Activated CD8-positive, alpha-beta memory T cell treated with anti-CD3 and anti-CD28 coated beads, Interleukin-2, amount 50 U/mL, for 1 hour (primary cell): ENCODE data around the gene AGFG2.
"Not testable (repeated sequence)": the region's sequence is repeated elsewhere in the genome, so short reads cannot be mapped to it uniquely, and the experiment has no call there.

ENCODE experiments used
- DNase-seq: peaks from one replicate; pipeline ENCODE4 v3.0.0-alpha.2; 2020; ENCODE audit errors: extremely low read depth

AGFG2 gene

GRCh38 chr7:100552532-100552931 lies 13.5 kb downstream of the AGFG2 start:
- no peak for DNase-seq

- no peak for DNase-seq
Measured at GRCh38 chr7:100553032-100553431, 14.0 kb downstream of the AGFG2 start.

GRCh38 chr7:100555701-100556100 lies 16.7 kb downstream of the AGFG2 start:
- no peak for DNase-seq

- DNase-seq, result no peak
Measured at GRCh38 chr7:100556541-100556940, 17.5 kb downstream of the AGFG2 start.

- DNase-seq, result no peak
Measured at GRCh38 chr7:100559127-100559526, 20.1 kb downstream of the AGFG2 start.

GRCh38 chr7:100561491-100562194 lies 22.6 kb downstream of the AGFG2 start:
- no peak for DNase-seq

- DNase-seq, result no peak
Measured at GRCh38 chr7:100562195-100563099, 23.4 kb downstream of the AGFG2 start.

- no peak for DNase-seq
Measured at GRCh38 chr7:100563100-100563564, 24.1 kb downstream of the AGFG2 start.

- no peak for DNase-seq
Measured at GRCh38 chr7:100563809-100564400, 24.9 kb downstream of the AGFG2 start.

- DNase-seq, result not testable (repeated sequence)
Measured at GRCh38 chr7:100564405-100564804, 25.4 kb downstream of the AGFG2 start.

GRCh38 chr7:100565133-100565571 lies 26.1 kb downstream of the AGFG2 start:
- DNase-seq, result no peak

GRCh38 chr7:100566018-100566531 lies 27.1 kb downstream of the AGFG2 start:
- no peak for DNase-seq

- no peak for DNase-seq
Measured at GRCh38 chr7:100567031-100567730, 28.2 kb downstream of the AGFG2 start.

GRCh38 chr7:100567751-100568175 lies 28.8 kb downstream of the AGFG2 start:
- no peak for DNase-seq

GRCh38 chr7:100568176-100568895 lies 29.3 kb downstream of the AGFG2 start:
- DNase-seq, result no peak

- DNase-seq, result no peak
Measured at GRCh38 chr7:100568896-100569844, 30.2 kb downstream of the AGFG2 start.

- no peak for DNase-seq
Measured at GRCh38 chr7:100570954-100571828, 32.2 kb downstream of the AGFG2 start.

GRCh38 chr7:100571829-100572116 lies 32.8 kb downstream of the AGFG2 start:
- no peak for DNase-seq
